G401.6 (cell line): ENCODE results near the gene TEK.
"Not testable (repeated sequence)": the region's sequence is repeated elsewhere in the genome, so short reads cannot be mapped to it uniquely, and the experiment has no call there.

Experiments used
- FAIRE-seq: peaks from 2 replicates; lab custom pipeline; 2012; peaks lifted over from hg19 to GRCh38; lab: Jason Lieb, UNC

The TEK gene

GRCh38 chr9:27108981-27109541 is at the start of gene TEK:
Gene TEK, plus strand, starts transcription at chr9:27109225. Its CDS starts 366 bp downstream, at chr9:27109591.
- FAIRE-seq: no peak

GRCh38 chr9:27059412-27059811 is 49.6 kb upstream of the TEK start:
- no peak for FAIRE-seq

GRCh38 chr9:27059907-27060306 is 49.1 kb upstream of the TEK start:
- no peak for FAIRE-seq

GRCh38 chr9:27065288-27065687 is 43.7 kb upstream of the TEK start:
- no peak for FAIRE-seq

- no peak for FAIRE-seq
Measured at GRCh38 chr9:27073841-27074728, 34.9 kb upstream of the TEK start.

- no peak for FAIRE-seq
Measured at GRCh38 chr9:27078685-27079084, 30.3 kb upstream of the TEK start.

- no peak for FAIRE-seq
Measured at GRCh38 chr9:27085456-27085855, 23.6 kb upstream of the TEK start.

- FAIRE-seq: no peak
Measured at GRCh38 chr9:27086818-27087680, 22.0 kb upstream of the TEK start.

- FAIRE-seq: no peak
Measured at GRCh38 chr9:27088981-27089380, 20.0 kb upstream of the TEK start.

GRCh38 chr9:27089706-27090105 is 19.3 kb upstream of the TEK start:
- FAIRE-seq: no peak

- no peak for FAIRE-seq
Measured at GRCh38 chr9:27090231-27090630, 18.8 kb upstream of the TEK start.

- no peak for FAIRE-seq
Measured at GRCh38 chr9:27090711-27091110, 18.3 kb upstream of the TEK start.

- not testable (repeated sequence) for FAIRE-seq
Measured at GRCh38 chr9:27092496-27092895, 16.5 kb upstream of the TEK start.

GRCh38 chr9:27093384-27094067 is 15.5 kb upstream of the TEK start:
- not testable (repeated sequence) for FAIRE-seq

- no peak for FAIRE-seq
Measured at GRCh38 chr9:27094640-27095298, 14.3 kb upstream of the TEK start.

- FAIRE-seq: no peak
Measured at GRCh38 chr9:27107241-27107640, 1.8 kb upstream of the TEK start.

- no peak for FAIRE-seq
Measured at GRCh38 chr9:27109621-27110020, 596 bp downstream of the TEK start.

GRCh38 chr9:27110181-27110580 is 1.2 kb downstream of the TEK start:
- FAIRE-seq: no peak

GRCh38 chr9:27112235-27112634 is 3.2 kb downstream of the TEK start:
- no peak for FAIRE-seq

GRCh38 chr9:27117489-27118135 is 8.6 kb downstream of the TEK start:
- FAIRE-seq: no peak

GRCh38 chr9:27118916-27119315 is 9.9 kb downstream of the TEK start:
- FAIRE-seq: no peak
